Measurements from ENCODE around the gene CBLN3. TPM values are rescaled to one million over a fixed set of nuclear protein-coding genes. Genes with fewer than 3 reads are reported as not detected.

The CBLN3 gene
- total RNA-seq, 1 experiment from 2014 or later, result 2.0 TPM

- peak; percentile 96 to 99 (median 97) for TF ChIP-seq CTCF (IDR thresholded peaks at IDR 0.05 in 2 of 3, conservative IDR thresholded peaks at IDR 0.05 in 1 of 3; ENCODE audit: borderline replicate concordance in 1 of 3, insufficient read depth in 1 of 3, low read depth in 2 of 3, low read length in 2 of 3)
- TF ChIP-seq RAD21 (IDR thresholded peaks at IDR 0.05; ENCODE audit: low read depth), result peak; percentile 96
- no peak for TF ChIP-seq POLR2A (IDR thresholded peaks at IDR 0.05; ENCODE audit: borderline replicate concordance, extremely low read depth, insufficient read depth, insufficient read length)
- Histone ChIP-seq H3K4me3 (replicated peaks in 1 of 2; ENCODE audit: low read depth in 1 of 2, low read length in 2 of 2) (peak overlapping the region; percentile 93 to 95; a peak in 3 of 4 replicates), H3K79me2 (ENCODE audit: insufficient read depth, low read length) (peaks cover 21% of the 10 kb centered on the region), H3K27me3 (ENCODE audit: insufficient read depth, low read length) (no peaks in the 10 kb centered on the region), H3K27ac (ENCODE audit: low read depth, low read length) (peak overlapping the region; percentile 92), H3K36me3 (ENCODE audit: control insufficient read depth in 1 of 2, insufficient read depth in 2 of 2, low read length in 2 of 2) (peaks cover 10 to 15% of the 10 kb centered on the region in 2 experiments; a peak in 3 of 4 replicates), H3K9ac (ENCODE audit: low read length) (peak overlapping the region; percentile 95), H3K9me2 (ENCODE audit: insufficient read depth) (no peaks in the 10 kb centered on the region), H3K4me1 (ENCODE audit: control insufficient read depth in 1 of 2, insufficient read depth in 2 of 2, low read length in 2 of 2) (peaks cover 14 to 33% of the 10 kb centered on the region in 2 experiments), H2AFZ (ENCODE audit: low read depth, low read length, poor library complexity, severe bottlenecking) (no peak overlapping the region), H3K9me3 (ENCODE audit: control insufficient read depth in 1 of 2, insufficient read depth in 1 of 2, low read depth in 1 of 2, low read length in 2 of 2) (no peaks in the 10 kb centered on the region), H3K4me2 (ENCODE audit: low read length) (peak overlapping the region; percentile 95), H4K20me1 (ENCODE audit: insufficient read depth) (no peaks in the 10 kb centered on the region)
- DNase-seq (ENCODE audit: low read depth, low spot score) (peak; percentile 92), ATAC-seq (peak; percentile 73)
- ChIA-PET POLR2A (interaction anchor here (0.7 to 3.3 kb wide), 17 partner anchors 9 to 338 kb away, joined by 3 to 38 read pairs (median 4); partner anchors contain the start of genes CHMP4A, CIDEB, PCK2 and TINF2), CTCF (interaction anchor here (0.6 to 4.1 kb wide), 38 partner anchors 9 to 285 kb away, joined by 3 to 162 read pairs (median 5); partner anchors contain the start of genes ADCY4, CIDEB, DHRS1 and IPO4), RAD21 (ENCODE audit: low non-redundant PET in 1 of 2, low total read pairs in 2 of 2, uncharacterized antibody in 2 of 2, unreplicated experiment in 2 of 2) (interaction anchor here (0.6 to 2.1 kb wide), 14 partner anchors 10 to 220 kb away, joined by 3 to 25 read pairs (median 4); partner anchors contain the start of gene DHRS1 (in 1 of the 2))
- BruUV-seq (replicated peaks), result no TSS peak
- intact Hi-C loops (cut with micrococcal nuclease), result loop anchor here (1.0 to 10.0 kb wide), 4 partner anchors 66 to 217 kb away; partner anchors contain the start of genes CHMP4A, MDP1 and TINF2
Measured at GRCh38 chr14:24431569-24432258, 2.2 kb upstream of the CBLN3 start.
